Endothelial cell of umbilical vein (primary cell): Measurements from ENCODE around the gene CHN2. TPM values are rescaled to one million over a fixed set of nuclear protein-coding genes. Genes with fewer than 3 reads are reported as not detected.

Experiments
- BruUV-seq: library from RNA; stranded (reverse); fragments of 400-500 nt; replicated peaks from 2 replicates; lab custom pipeline; 2021; lab: Mats Ljungman, UMichigan
- CTCF ChIA-PET: fragments of 300-600, 350-600 bp; sonication (Branson Sonifier 250); formaldehyde crosslinking; loops from one replicate; lab custom pipeline; 2021; ENCODE audit warnings: antibody characterized with exemption, inconsistent platforms; lab: Charles Lee
- POLR2A ChIA-PET: fragments of 300-600, 350-600 bp; sonication (Branson Sonifier 250); formaldehyde crosslinking; loops from one replicate; lab custom pipeline; 2021; ENCODE audit warnings: antibody characterized with exemption, inconsistent platforms; lab: Charles Lee
- DNase-seq: peaks from one replicate; pipeline ENCODE4 v3.0.0-alpha.2; 2011; ENCODE audit warnings: low read depth, low spot score
- FAIRE-seq: peaks from 2 replicates; lab custom pipeline; 2011; peaks lifted over from hg19 to GRCh38; lab: Jason Lieb, UNC
- H2AFZ ChIP-seq: 2 replicates; pipeline ENCODE4 v1.6.0; 2012; ENCODE audit warnings: low read depth, low read length, control low read depth, inconsistent platforms
- H3K27ac ChIP-seq: 2 replicates; pipeline ENCODE4 v1.5.1; 2011; ENCODE audit warnings: low read depth, mild to moderate bottlenecking, control low read depth, low read length, moderate library complexity; ENCODE audit not compliant: insufficient read depth
- H3K27me3 ChIP-seq, 2 experiments: 2 replicates each; pipeline versions ENCODE4 v1.6.0 to v1.6.1; 2011; ENCODE audit warnings: low read length in 2 of 2, mixed read lengths in 1 of 2; ENCODE audit not compliant: control insufficient read depth in 2 of 2, insufficient read depth in 2 of 2
- H3K36me3 ChIP-seq, 2 experiments: 2 replicates in 1 of 2; 3 replicates in 1 of 2; pipeline ENCODE4 v1.5.1; 2011; ENCODE audit warnings: low read length in 2 of 2, mild to moderate bottlenecking in 1 of 2, moderate library complexity in 1 of 2; ENCODE audit not compliant: control insufficient read depth in 2 of 2, insufficient read depth in 2 of 2; ENCODE audit errors: extremely low read depth in 1 of 2
- H3K4me1 ChIP-seq: 3 replicates; pipeline ENCODE4 v1.5.1; 2011; ENCODE audit warnings: mild to moderate bottlenecking, low read length; ENCODE audit not compliant: control insufficient read depth, insufficient read depth; ENCODE audit errors: extremely low read depth
- H3K4me2 ChIP-seq: 2 replicates; pipeline ENCODE4 v1.6.1; 2011; ENCODE audit warnings: low read length, control low read depth, mixed read lengths; ENCODE audit not compliant: insufficient read depth
- H3K4me3 ChIP-seq, 3 experiments: fragments of 200-600 bp in 1 of 3; sonication (generic), shearing (Covaris generic) in 1 of 3; replicated peaks in 1 of 3; 2 replicates each; pipeline ENCODE4 v1.5.1; 2011 to 2016; ENCODE audit warnings: control low read depth in 3 of 3, low read length in 3 of 3, mild to moderate bottlenecking in 2 of 3, inconsistent platforms in 1 of 3, low read depth in 1 of 3, moderate library complexity in 1 of 3; ENCODE audit not compliant: insufficient read depth in 1 of 3
- H3K79me2 ChIP-seq: 2 replicates; pipeline ENCODE4 v1.6.0; 2012; ENCODE audit warnings: low read length, inconsistent platforms; ENCODE audit not compliant: control insufficient read depth, insufficient read depth
- H3K9ac ChIP-seq: replicated peaks from 2 replicates; pipeline ENCODE3; 2011; ENCODE audit warnings: low read length, control low read depth; ENCODE audit not compliant: insufficient read depth; ENCODE audit errors: extremely low read depth
- H3K9me1 ChIP-seq: replicated peaks from 3 replicates; pipeline ENCODE4 v1.6.0; 2011; ENCODE audit warnings: mild to moderate bottlenecking, low read length; ENCODE audit not compliant: control insufficient read depth, insufficient read depth; ENCODE audit errors: extremely low read depth
- H3K9me3 ChIP-seq: replicated peaks from 2 replicates; pipeline ENCODE4 v1.5.1; 2012; ENCODE audit warnings: low read length, inconsistent platforms; ENCODE audit not compliant: control insufficient read depth, insufficient read depth
- H4K20me1 ChIP-seq: replicated peaks from 2 replicates; pipeline ENCODE3; 2011; ENCODE audit warnings: mild to moderate bottlenecking, low read length; ENCODE audit not compliant: control insufficient read depth, insufficient read depth; ENCODE audit errors: extremely low read depth
- CTCF ChIP-seq, 2 donors: IDR thresholded peaks; 1 replicate in 1 of 2; 2 replicates in 1 of 2; pipeline ENCODE4 v1.5.1; 2011; ENCODE audit warnings: low read length in 2 of 2, mild to moderate bottlenecking in 2 of 2, moderate library complexity in 2 of 2, control low read depth in 1 of 2, inconsistent platforms in 1 of 2, low read depth in 1 of 2; ENCODE audit not compliant: insufficient read depth in 1 of 2; ENCODE audit errors: extremely low read depth in 1 of 2
- EZH2 ChIP-seq: IDR thresholded peaks from 2 replicates; pipeline ENCODE4 v1.6.1; 2012; ENCODE audit warnings: borderline replicate concordance, low read depth, mild to moderate bottlenecking, moderate library complexity, low read length, inconsistent platforms; ENCODE audit not compliant: severe bottlenecking
- FOS ChIP-seq: IDR thresholded peaks from 2 replicates; pipeline ENCODE4 v1.6.1; 2011; ENCODE audit warnings: mild to moderate bottlenecking, low read length, moderate library complexity, borderline replicate concordance; ENCODE audit not compliant: insufficient read depth
- GATA2 ChIP-seq: IDR thresholded peaks from 2 replicates; pipeline ENCODE4 v1.7.0; 2011; ENCODE audit warnings: low read depth, mild to moderate bottlenecking, moderate library complexity, mixed read lengths, low read length; ENCODE audit not compliant: insufficient read length, insufficient read depth
- JUN ChIP-seq: IDR thresholded peaks from 2 replicates; pipeline ENCODE4 v1.6.1; 2011; ENCODE audit warnings: borderline replicate concordance, low read depth; ENCODE audit not compliant: insufficient read length, insufficient read depth
- MAX ChIP-seq: IDR thresholded peaks from 2 replicates; pipeline ENCODE4 v1.6.1; 2011; ENCODE audit not compliant: insufficient read depth, insufficient read length
- MYC ChIP-seq: IDR thresholded peaks from one replicate; pipeline ENCODE4 v1.6.1; 2011; ENCODE audit warnings: mild to moderate bottlenecking, low read depth, low read length
- POLR2A ChIP-seq: IDR thresholded peaks from 2 replicates; pipeline ENCODE4 v1.6.1; 2012; ENCODE audit warnings: low read depth, mild to moderate bottlenecking, control low read depth, low read length
- POLR2AphosphoS5 ChIP-seq: IDR thresholded peaks from 2 replicates; pipeline ENCODE4 v1.6.1; 2012; ENCODE audit warnings: low read depth, mild to moderate bottlenecking, control low read depth, low read length, moderate library complexity; ENCODE audit not compliant: insufficient read depth
- dilution Hi-C: fragments of 300-500 bp; cut with MboI; formaldehyde crosslinking; loops from one replicate; pipeline ENCODE4 v1.15.0; 2019; ENCODE audit warnings: low sequenced_read_pairs; ENCODE audit not compliant: extremely low pct_ligation_motif_present
- intact Hi-C: fragments of 100-400 bp; cut with micrococcal nuclease; formaldehyde crosslinking; loops from one replicate; pipeline ENCODE4 v1.10.0; 2022
- polyA plus RNA-seq, 4 experiments: library from polyadenylated mRNA; depleted of rRNA in 3 of 4; stranded (reverse) in 3 of 4; unstranded in 1 of 4; fragments of >200 nt; gene quantifications; 2 replicates each; pipeline versions ENCODE4 v1.2.1 to v1.2.3, GENCODE V29; 2011 to 2012; ENCODE audit warnings: missing spikeins in 1 of 4
- total RNA-seq: library from RNA; stranded (reverse); gene quantifications from 2 replicates; pipeline ENCODE4 v1.2.3, GENCODE V29; 2021

Gene CHN2
- total and polyA plus RNA-seq, 2 donors (not counting 3 experiments of a cell fraction or from before 2014, with no cell fraction given) = 1.4 to 5.0 TPM

- Histone ChIP-seq H3K79me2 (no peaks in the 10 kb centered on the region), H3K27ac (no peak overlapping the region), H3K4me3 (no peak overlapping the region), H3K9ac (no peak overlapping the region), H3K9me1 (no peaks in the 10 kb centered on the region), H4K20me1 (no peaks in the 10 kb centered on the region), H3K4me2 (no peak overlapping the region), H3K27me3 (no peaks in the 10 kb centered on the region), H2AFZ (no peak overlapping the region), H3K36me3 (no peaks in the 10 kb centered on the region), H3K4me1 (no peaks in the 10 kb centered on the region), H3K9me3 (no peaks in the 10 kb centered on the region)
- TF ChIP-seq EZH2 (no peak), MAX (no peak), JUN (no peak), POLR2AphosphoS5 (no peak), FOS (no peak), POLR2A (no peak), MYC (no peak), CTCF (IDR thresholded peaks at IDR 0.05; ENCODE audit: extremely low read depth in 1 of 2, insufficient read depth in 1 of 2, low read depth in 1 of 2, low read length in 2 of 2) (no peak), GATA2 (no peak)
- intact Hi-C loops = no loop called here
- ChIA-PET POLR2A (no interaction called here), CTCF (no interaction called here)
- DNase-seq (no peak), FAIRE-seq (no peak)
- no TSS peak for BruUV-seq
- dilution Hi-C loops = no loop called here
Observed at GRCh38 chr7:29371472-29371871, 176.9 kb downstream of the CHN2 start.
